ENCODE measurements around the gene FOXD4L1. TPM values are rescaled to one million over a fixed set of nuclear protein-coding genes. Genes with fewer than 3 reads are reported as not detected.

The FOXD4L1 gene
- total and polyA plus RNA-seq, 8 donors = 0.05 to 0.58 TPM; not detected in 6

Other genes starting within 250 kb of the FOXD4L1 start
- gene PAX8, start 219.7 kb upstream of the FOXD4L1 start, total RNA-seq = 1 to 10 TPM in 2 of 5 donors, not detected in 3; 4.0 to 6.5 TPM
- 1 to 10 TPM in 1 of 3 donors, under 1 TPM in 2; 0.28 to 1.1 (median 0.50) TPM for gene PAX8, start 219.7 kb upstream of the FOXD4L1 start, polyA plus RNA-seq
- 10 to 100 TPM in 3 of 5 donors, 1 to 10 TPM in 2; 6.7 to 62.2 (median 46.1) TPM for gene ZNG1B, start 61.0 kb upstream of the FOXD4L1 start, total RNA-seq
- gene ZNG1B, start 61.0 kb upstream of the FOXD4L1 start, polyA plus RNA-seq = 10 to 100 TPM; 14.7 to 28.5 (median 18.0) TPM
- gene RABL2A, start 128.6 kb downstream of the FOXD4L1 start, total RNA-seq = 10 to 100 TPM in 2 of 5 donors, 1 to 10 TPM in 3; 4.5 to 14.1 (median 5.2) TPM
- gene RABL2A, start 128.6 kb downstream of the FOXD4L1 start, polyA plus RNA-seq = 10 to 100 TPM in 2 of 3 donors, 1 to 10 TPM in 1; 5.5 to 10.4 (median 10.4) TPM

All from stomach (tissue), 8 donors.